GM12865 (cell line): ENCODE results near the gene MTHFR.

Experiments
- DNase-seq: peaks from one replicate; pipeline ENCODE4 v3.0.0; 2010; ENCODE audit warnings: low read depth
- H3K4me3 ChIP-seq: 2 replicates; pipeline ENCODE4 v1.5.1; 2011; ENCODE audit warnings: mild to moderate bottlenecking, low read depth, low read length, control low read depth
- TF ChIP-seq, protein P1 (sequence below): IDR thresholded peaks from 2 replicates; pipeline ENCODE4 v1.5.1; 2011; ENCODE audit warnings: low read length, control low read depth, low read depth, inconsistent platforms; ENCODE audit not compliant: insufficient read depth; ENCODE audit errors: missing control alignments

The MTHFR gene

DNA sequence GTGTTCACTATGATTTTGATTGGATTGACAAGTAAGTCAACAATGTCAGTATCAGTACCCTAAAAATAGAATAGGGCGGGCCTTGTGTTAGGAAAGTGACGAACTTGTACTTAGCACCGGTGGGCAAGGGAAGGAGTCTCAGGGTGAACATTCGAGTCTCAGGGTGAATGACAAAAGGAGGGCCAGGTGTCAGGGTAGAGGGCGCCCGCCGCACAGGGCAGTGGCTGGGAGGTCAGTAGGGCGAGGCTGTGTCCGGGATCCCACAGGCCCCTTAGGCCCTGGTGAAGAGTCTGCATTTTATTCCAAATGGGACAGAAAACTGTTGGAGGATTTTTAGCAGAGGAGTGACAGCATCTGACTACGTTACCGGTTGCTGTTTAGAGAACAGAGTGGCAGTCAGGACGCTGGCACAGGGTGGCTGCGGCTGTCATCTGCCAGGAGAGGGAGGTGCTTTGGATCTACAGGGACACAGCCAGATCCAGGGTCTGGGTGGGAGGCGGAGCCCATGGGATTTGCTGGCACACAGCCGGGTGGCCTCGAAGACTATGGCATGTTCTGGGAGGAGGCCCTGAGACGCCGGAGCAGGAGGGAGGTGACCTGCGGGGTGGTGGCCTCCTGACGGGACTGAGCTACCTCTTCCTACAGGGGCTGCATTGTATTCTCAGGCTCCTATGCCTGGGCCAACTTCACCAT lies 58.8 kb downstream of the MTHFR start:
- TF ChIP-seq, protein P1, sequence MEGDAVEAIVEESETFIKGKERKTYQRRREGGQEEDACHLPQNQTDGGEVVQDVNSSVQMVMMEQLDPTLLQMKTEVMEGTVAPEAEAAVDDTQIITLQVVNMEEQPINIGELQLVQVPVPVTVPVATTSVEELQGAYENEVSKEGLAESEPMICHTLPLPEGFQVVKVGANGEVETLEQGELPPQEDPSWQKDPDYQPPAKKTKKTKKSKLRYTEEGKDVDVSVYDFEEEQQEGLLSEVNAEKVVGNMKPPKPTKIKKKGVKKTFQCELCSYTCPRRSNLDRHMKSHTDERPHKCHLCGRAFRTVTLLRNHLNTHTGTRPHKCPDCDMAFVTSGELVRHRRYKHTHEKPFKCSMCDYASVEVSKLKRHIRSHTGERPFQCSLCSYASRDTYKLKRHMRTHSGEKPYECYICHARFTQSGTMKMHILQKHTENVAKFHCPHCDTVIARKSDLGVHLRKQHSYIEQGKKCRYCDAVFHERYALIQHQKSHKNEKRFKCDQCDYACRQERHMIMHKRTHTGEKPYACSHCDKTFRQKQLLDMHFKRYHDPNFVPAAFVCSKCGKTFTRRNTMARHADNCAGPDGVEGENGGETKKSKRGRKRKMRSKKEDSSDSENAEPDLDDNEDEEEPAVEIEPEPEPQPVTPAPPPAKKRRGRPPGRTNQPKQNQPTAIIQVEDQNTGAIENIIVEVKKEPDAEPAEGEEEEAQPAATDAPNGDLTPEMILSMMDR = no peak
- no peak for DNase-seq
- no peak overlapping the region for H3K4me3 ChIP-seq

DNA sequence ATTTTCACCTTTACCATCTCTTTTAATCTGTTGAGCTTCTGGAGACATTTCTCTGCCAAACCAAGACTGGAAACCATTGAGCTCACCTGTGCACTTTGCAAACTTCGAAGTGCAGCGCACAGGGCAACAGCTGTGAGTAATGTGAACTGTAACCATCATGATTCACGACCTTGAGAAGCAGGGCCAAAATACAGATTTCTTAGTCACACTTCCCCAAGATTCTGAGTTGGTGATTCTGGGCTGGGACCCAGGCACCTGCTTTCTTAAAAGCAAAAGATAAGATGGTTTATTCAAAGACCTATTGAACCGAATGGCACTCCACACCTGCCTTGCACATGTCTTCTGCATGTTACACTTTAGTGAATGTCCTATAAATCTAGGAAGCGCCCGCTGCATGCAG lies 59.7 kb downstream of the MTHFR start:
- no peak overlapping the region for H3K4me3 ChIP-seq
- TF ChIP-seq, protein P1 = no peak

DNA sequence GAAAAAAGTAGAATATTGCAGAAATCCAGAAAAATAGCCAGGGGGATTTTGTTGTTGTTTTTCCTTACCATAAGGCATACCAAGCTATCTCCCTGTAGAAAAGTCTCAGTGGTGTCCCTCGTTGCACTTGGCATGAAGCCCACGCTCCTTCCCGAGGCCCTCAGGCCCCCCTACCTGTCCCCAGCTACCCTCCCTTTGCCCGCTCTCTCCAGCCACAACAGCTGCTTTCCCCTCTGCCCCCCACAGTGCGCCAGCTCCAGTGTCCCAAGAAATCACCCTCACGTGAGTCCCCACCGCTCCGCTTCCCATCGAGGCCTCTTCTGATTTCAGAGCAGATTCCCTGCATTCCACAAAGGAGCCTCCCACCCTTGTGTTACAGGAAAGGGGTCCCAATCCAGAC lies 61.5 kb downstream of the MTHFR start:
- TF ChIP-seq, protein P1 = no peak
- DNase-seq = no peak
- H3K4me3 ChIP-seq = no peak overlapping the region

More for the DNA sequence above, 59.7 kb downstream of the MTHFR start:
- DNase-seq = no peak

DNA sequence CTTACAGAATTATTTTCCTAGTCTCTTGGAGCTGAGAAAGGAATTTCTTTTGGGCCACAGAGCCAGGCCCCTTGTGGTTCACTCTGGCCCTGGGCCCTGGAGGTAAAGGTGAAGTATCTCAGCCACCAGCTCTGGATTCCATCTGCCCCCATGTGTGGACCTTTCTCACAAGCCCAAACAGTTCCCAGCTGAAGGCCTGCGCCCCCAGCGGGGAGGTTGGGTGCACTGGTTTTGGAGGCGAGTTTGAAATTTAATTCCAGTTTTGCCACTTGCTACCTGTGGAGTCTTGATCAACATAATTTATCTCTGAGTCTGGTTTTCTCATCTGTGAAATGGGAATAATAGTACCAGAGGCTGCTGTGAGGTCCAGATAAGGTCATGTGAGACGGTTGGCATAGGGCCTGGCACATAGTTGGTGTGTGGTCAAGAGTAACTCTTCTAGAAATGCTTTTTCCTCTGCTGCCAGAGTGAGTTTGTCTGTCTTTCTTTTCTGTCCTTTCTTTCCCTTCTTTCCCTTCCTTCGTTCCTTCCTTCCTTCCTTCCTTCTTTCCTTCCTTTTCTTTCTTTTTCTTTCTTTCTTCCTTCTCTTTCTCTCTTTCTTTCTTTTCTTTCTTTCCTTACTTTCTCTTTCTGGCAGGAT lies 63.7 kb downstream of the MTHFR start:
- DNase-seq = no peak
- TF ChIP-seq, protein P1 = no peak
- H3K4me3 ChIP-seq = no peak overlapping the region

DNA sequence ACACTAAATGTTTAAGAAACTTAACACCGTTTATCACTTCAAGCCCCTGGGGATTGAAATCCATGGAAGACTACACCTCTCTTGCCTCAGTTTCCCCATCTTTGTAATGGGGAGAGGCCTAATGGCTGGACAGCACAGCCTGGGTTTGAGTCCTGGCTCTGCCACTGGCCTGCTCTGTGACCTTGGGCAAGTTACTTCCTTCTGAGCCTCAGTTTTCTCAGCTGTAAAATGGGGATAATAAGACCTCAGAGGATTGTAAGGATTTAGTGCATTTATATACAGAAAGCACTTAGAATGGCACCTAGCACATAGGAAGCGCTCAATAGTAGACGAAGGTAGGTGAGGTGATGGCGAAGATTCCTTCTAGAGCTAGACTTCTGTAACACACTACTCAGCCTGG lies 64.3 kb downstream of the MTHFR start:
- TF ChIP-seq, protein P1 = no peak
- DNase-seq = no peak

DNA sequence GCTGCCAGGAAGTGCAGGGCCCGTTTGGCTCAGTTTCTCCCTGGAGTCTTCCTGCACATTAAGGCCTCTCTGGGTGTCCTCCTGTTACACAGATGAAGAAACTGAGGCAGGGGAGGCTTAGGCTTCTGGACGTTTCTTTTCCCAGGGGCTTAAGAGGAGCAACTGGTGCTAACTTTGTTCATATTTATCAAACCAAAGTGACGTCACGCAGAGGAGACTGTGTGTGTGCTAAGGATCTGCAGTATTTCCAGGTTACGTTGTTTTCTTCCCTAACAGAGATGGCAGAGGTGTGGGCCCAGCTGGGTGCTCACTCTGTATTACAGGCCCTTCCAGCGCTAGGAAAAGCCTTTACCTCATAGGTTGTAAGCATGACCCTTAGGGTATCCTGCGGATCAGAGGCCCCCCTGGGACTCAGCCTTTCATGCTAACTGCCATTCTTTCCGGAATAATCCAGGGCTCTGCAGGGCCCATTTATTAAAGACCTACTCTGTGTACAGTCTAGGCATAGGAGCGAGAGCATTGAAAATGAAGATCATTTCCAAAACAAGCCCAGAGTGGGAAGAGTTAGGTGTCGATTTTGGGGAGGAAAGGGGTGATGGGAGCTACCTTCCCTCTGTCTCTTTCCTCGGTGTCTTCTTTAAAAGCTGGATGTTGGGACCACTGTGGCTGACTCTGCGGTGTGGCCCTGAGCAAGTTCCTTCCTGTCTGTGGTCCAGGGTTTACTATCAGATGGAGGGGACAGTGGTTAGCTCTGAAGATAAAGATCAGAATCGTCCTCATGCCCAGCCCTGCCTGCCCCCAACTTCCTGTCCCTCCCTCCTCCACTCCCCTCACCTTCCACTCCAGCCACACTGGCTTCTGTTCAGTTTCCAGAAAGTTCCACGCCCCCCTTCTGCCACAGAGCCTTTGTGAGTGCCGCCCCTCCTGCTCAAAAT lies 65.2 kb downstream of the MTHFR start:
- TF ChIP-seq, protein P1 = no peak
- no peak overlapping the region for H3K4me3 ChIP-seq
- peak; percentile 55 for DNase-seq

More for the DNA sequence above, 64.3 kb downstream of the MTHFR start:
- H3K4me3 ChIP-seq = no peak overlapping the region
